HepG2 (cell line): ENCODE results near the gene SAPCD1. TPM values are rescaled to one million over a fixed set of nuclear protein-coding genes. Genes with fewer than 3 reads are reported as not detected.
A peak's percentile ranks its signal among the peaks of the same experiment; 100 is the strongest.

Experiments
- ADNP ChIP-seq: sonication (generic); formaldehyde crosslinking; IDR thresholded peaks from 2 replicates; pipeline ENCODE4 v1.4.0; 2020; ENCODE audit warnings: missing genetic modification reagents
- BRCA1 ChIP-seq: sonication (generic); formaldehyde crosslinking; IDR thresholded peaks from 2 replicates; pipeline ENCODE4 v1.4.0; 2020; ENCODE audit warnings: missing genetic modification reagents
- CBX1 ChIP-seq: IDR thresholded peaks from one replicate; pipeline ENCODE4 v1.6.1; 2016; ENCODE audit warnings: antibody characterized with exemption, low read depth
- FOXA1 ChIP-seq, 2 experiments: fragments of 450-650 bp in 1 of 2; sonication (generic) in 1 of 2; formaldehyde crosslinking in 1 of 2; IDR thresholded peaks; 2 replicates each; pipeline versions ENCODE4 v1.4.0 to v1.6.1; 2016 to 2020; ENCODE audit warnings: missing genetic modification reagents in 1 of 2
- FOXC1 ChIP-seq: sonication (generic); formaldehyde crosslinking; IDR thresholded peaks from 2 replicates; pipeline ENCODE4 v1.8.0; 2022; ENCODE audit warnings: mild to moderate bottlenecking, missing genetic modification reagents, borderline replicate concordance
- HNRNPL ChIP-seq: fragments of 200-400 bp; formaldehyde crosslinking; IDR thresholded peaks from 2 replicates; pipeline ENCODE4 v1.6.1; 2017; ENCODE audit warnings: mild to moderate bottlenecking, low read depth, low read length
- JUN ChIP-seq: sonication (generic); formaldehyde crosslinking; IDR thresholded peaks from 2 replicates; pipeline ENCODE4 v1.4.0; 2020; ENCODE audit warnings: mild to moderate bottlenecking, missing genetic modification reagents
- NR2F6 ChIP-seq, 2 experiments: IDR thresholded peaks; 2 replicates each; pipeline ENCODE4 v1.6.1; 2016; ENCODE audit warnings: antibody characterized with exemption in 1 of 2, mild to moderate bottlenecking in 1 of 2
- PAX8 ChIP-seq: sonication (generic); formaldehyde crosslinking; IDR thresholded peaks from 2 replicates; pipeline ENCODE4 v1.8.0; 2022; ENCODE audit warnings: mild to moderate bottlenecking, missing genetic modification reagents, borderline replicate concordance
- PHF8 ChIP-seq: sonication (generic); formaldehyde crosslinking; IDR thresholded peaks from 2 replicates; pipeline ENCODE4 v1.5.0; 2020; ENCODE audit warnings: missing genetic modification reagents
- THYN1 ChIP-seq: sonication (generic); formaldehyde crosslinking; IDR thresholded peaks from 2 replicates; pipeline ENCODE4 v1.8.1; 2023; ENCODE audit warnings: low read depth, mild to moderate bottlenecking, moderate library complexity, missing genetic modification reagents, borderline replicate concordance
- ZKSCAN5 ChIP-seq: sonication (generic); formaldehyde crosslinking; IDR thresholded peaks from 2 replicates; pipeline ENCODE4 v1.5.1; 2020; ENCODE audit warnings: mild to moderate bottlenecking, missing genetic modification reagents
- ZMYM3 ChIP-seq: sonication (generic); formaldehyde crosslinking; IDR thresholded peaks from 2 replicates; pipeline ENCODE4 v1.5.1; 2020; ENCODE audit warnings: mild to moderate bottlenecking, missing genetic modification reagents
- ZNF749 ChIP-seq: sonication (generic); formaldehyde crosslinking; IDR thresholded peaks from 2 replicates; pipeline ENCODE4 v1.8.0; 2022; ENCODE audit warnings: mild to moderate bottlenecking, missing genetic modification reagents, moderate library complexity, borderline replicate concordance
- ZSCAN9 ChIP-seq: IDR thresholded peaks from 2 replicates; pipeline ENCODE4 v1.6.1; 2016; ENCODE audit warnings: borderline replicate concordance
- polyA plus RNA-seq, 8 experiments: library from polyadenylated mRNA; depleted of rRNA in 3 of 8; stranded (reverse) in 7 of 8; unstranded in 1 of 8; fragments of >200 nt; fragmentation: Illumina TruSeq in 4 of 8; extraction: Trizol in 4 of 8; gene quantifications; 2 replicates each; pipeline versions ENCODE4 v1.2.1 to v1.2.3, GENCODE V29; 2011 to 2016; ENCODE audit warnings: low read depth in 4 of 8, missing spikeins in 1 of 8, mixed read lengths in 1 of 8; ENCODE audit not compliant: insufficient read depth in 1 of 8
- total RNA-seq, 5 experiments: library from RNA; depleted of rRNA; stranded (reverse); fragments of >200 nt; fragmentation: Illumina TruSeq; extraction: Trizol; gene quantifications; 2 replicates each; pipeline ENCODE4 v1.2.3, GENCODE V29; 2016; ENCODE audit warnings: low read depth in 1 of 5
- TF ChIP-seq, protein P1 (sequence below): sonication (generic); formaldehyde crosslinking; IDR thresholded peaks from 2 replicates; pipeline ENCODE4 v1.4.0; 2020; ENCODE audit warnings: low read depth, mild to moderate bottlenecking, missing genetic modification reagents
- TF ChIP-seq, protein P2 (sequence below): sonication (generic); formaldehyde crosslinking; IDR thresholded peaks from 2 replicates; pipeline ENCODE4 v1.8.1; 2023; ENCODE audit warnings: missing genetic modification reagents, mild to moderate bottlenecking, borderline replicate concordance
- TF ChIP-seq, protein P3 (sequence below): sonication (generic); formaldehyde crosslinking; IDR thresholded peaks from 2 replicates; pipeline ENCODE4 v1.4.0; 2020; ENCODE audit warnings: missing genetic modification reagents
- TF ChIP-seq, protein P4 (sequence below): sonication (generic); formaldehyde crosslinking; IDR thresholded peaks from 2 replicates; pipeline ENCODE4 v1.5.1; 2020; ENCODE audit warnings: mild to moderate bottlenecking, missing genetic modification reagents, borderline replicate concordance

SAPCD1 gene
- total and polyA plus RNA-seq, 2 of the 13 experiments (the other 11 are each of a cell fraction or from before 2014, with no cell fraction given), result 2.5 to 3.9 TPM

DNA sequence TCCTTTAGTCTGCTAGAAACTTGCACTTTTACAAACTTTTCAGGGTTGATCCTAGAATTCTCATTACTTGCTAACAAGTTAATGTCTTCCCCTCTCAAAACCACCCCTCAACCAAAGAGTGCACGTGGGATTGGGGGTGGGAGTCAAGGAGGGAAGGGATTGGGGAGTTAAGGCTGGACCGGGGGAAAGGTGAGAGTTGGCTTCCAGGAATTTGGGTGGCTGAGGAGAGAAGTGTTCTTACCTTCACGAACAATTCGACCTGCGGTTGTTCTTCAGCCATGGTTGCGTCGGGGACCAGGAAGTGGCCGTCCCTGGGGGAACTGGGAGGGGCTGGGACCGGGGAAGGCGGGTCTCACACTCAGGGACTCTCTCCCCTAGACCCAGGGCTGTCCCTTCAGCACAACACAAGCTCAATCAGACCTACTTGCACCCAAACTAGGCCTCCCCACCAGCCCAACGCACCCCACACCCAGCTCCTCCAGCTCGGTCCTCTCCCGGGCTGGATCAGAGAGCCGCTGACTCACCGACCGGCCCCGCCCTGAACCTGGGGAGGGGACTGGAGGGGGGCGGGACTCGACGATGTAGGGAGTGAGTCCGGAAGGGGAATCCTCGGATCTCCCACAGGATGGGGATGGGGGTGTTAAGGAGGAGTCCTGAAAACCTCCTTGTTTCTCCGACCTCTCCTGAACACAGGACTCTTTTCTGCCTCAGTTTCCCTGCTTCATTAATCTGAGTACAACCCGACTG lies 26.3 kb upstream of the SAPCD1 start, which contains the start of gene CLIC1 (continued):
- TF ChIP-seq, protein P1, sequence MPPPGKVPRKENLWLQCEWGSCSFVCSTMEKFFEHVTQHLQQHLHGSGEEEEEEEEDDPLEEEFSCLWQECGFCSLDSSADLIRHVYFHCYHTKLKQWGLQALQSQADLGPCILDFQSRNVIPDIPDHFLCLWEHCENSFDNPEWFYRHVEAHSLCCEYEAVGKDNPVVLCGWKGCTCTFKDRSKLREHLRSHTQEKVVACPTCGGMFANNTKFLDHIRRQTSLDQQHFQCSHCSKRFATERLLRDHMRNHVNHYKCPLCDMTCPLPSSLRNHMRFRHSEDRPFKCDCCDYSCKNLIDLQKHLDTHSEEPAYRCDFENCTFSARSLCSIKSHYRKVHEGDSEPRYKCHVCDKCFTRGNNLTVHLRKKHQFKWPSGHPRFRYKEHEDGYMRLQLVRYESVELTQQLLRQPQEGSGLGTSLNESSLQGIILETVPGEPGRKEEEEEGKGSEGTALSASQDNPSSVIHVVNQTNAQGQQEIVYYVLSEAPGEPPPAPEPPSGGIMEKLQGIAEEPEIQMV (CRISPR knock-in tag), result 0 out of 2 replicates have a peak, but pooled peaks have one; percentile 21
- TF ChIP-seq ZMYM3 (CRISPR knock-in tag), result peak; percentile 11; the same call in 1 of the 2 replicates
- TF ChIP-seq, protein P2, sequence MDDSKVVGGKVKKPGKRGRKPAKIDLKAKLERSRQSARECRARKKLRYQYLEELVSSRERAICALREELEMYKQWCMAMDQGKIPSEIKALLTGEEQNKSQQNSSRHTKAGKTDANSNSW (CRISPR knock-in tag), result no peak
- TF ChIP-seq, protein P3, sequence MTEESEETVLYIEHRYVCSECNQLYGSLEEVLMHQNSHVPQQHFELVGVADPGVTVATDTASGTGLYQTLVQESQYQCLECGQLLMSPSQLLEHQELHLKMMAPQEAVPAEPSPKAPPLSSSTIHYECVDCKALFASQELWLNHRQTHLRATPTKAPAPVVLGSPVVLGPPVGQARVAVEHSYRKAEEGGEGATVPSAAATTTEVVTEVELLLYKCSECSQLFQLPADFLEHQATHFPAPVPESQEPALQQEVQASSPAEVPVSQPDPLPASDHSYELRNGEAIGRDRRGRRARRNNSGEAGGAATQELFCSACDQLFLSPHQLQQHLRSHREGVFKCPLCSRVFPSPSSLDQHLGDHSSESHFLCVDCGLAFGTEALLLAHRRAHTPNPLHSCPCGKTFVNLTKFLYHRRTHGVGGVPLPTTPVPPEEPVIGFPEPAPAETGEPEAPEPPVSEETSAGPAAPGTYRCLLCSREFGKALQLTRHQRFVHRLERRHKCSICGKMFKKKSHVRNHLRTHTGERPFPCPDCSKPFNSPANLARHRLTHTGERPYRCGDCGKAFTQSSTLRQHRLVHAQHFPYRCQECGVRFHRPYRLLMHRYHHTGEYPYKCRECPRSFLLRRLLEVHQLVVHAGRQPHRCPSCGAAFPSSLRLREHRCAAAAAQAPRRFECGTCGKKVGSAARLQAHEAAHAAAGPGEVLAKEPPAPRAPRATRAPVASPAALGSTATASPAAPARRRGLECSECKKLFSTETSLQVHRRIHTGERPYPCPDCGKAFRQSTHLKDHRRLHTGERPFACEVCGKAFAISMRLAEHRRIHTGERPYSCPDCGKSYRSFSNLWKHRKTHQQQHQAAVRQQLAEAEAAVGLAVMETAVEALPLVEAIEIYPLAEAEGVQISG, result peak; percentile 60
- no peak for TF ChIP-seq FOXA1 (IDR thresholded peaks at IDR 0.05)
- peak; percentile 21; the same call in 1 of the 2 replicates for TF ChIP-seq FOXA1 (CRISPR knock-in tag; IDR thresholded peaks at IDR 0.05)
- no peak for TF ChIP-seq PAX8
- no peak; the same call in 1 of the 2 replicates for TF ChIP-seq ZKSCAN5
- TF ChIP-seq PHF8 (CRISPR knock-in tag), result peak; percentile 73
- TF ChIP-seq, protein P4, sequence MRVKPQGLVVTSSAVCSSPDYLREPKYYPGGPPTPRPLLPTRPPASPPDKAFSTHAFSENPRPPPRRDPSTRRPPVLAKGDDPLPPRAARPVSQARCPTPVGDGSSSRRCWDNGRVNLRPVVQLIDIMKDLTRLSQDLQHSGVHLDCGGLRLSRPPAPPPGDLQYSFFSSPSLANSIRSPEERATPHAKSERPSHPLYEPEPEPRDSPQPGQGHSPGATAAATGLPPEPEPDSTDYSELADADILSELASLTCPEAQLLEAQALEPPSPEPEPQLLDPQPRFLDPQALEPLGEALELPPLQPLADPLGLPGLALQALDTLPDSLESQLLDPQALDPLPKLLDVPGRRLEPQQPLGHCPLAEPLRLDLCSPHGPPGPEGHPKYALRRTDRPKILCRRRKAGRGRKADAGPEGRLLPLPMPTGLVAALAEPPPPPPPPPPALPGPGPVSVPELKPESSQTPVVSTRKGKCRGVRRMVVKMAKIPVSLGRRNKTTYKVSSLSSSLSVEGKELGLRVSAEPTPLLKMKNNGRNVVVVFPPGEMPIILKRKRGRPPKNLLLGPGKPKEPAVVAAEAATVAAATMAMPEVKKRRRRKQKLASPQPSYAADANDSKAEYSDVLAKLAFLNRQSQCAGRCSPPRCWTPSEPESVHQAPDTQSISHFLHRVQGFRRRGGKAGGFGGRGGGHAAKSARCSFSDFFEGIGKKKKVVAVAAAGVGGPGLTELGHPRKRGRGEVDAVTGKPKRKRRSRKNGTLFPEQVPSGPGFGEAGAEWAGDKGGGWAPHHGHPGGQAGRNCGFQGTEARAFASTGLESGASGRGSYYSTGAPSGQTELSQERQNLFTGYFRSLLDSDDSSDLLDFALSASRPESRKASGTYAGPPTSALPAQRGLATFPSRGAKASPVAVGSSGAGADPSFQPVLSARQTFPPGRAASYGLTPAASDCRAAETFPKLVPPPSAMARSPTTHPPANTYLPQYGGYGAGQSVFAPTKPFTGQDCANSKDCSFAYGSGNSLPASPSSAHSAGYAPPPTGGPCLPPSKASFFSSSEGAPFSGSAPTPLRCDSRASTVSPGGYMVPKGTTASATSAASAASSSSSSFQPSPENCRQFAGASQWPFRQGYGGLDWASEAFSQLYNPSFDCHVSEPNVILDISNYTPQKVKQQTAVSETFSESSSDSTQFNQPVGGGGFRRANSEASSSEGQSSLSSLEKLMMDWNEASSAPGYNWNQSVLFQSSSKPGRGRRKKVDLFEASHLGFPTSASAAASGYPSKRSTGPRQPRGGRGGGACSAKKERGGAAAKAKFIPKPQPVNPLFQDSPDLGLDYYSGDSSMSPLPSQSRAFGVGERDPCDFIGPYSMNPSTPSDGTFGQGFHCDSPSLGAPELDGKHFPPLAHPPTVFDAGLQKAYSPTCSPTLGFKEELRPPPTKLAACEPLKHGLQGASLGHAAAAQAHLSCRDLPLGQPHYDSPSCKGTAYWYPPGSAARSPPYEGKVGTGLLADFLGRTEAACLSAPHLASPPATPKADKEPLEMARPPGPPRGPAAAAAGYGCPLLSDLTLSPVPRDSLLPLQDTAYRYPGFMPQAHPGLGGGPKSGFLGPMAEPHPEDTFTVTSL (CRISPR knock-in tag), result 0 out of 2 replicates have a peak, but pooled peaks have one; percentile 21
- TF ChIP-seq ADNP (CRISPR knock-in tag), result no peak
- TF ChIP-seq FOXC1 (CRISPR knock-in tag), result peak; percentile 93
- 0 out of 2 replicates have a peak, but pooled peaks have one; percentile 59 for TF ChIP-seq ZNF749
- TF ChIP-seq ZSCAN9 (CRISPR knock-in tag), result peak; percentile 92
- peak; percentile 58; the same call in 1 of the 2 replicates for TF ChIP-seq HNRNPL
- TF ChIP-seq JUN, result peak; percentile 85
- TF ChIP-seq BRCA1 (CRISPR knock-in tag), result no peak; the same call in 1 of the 2 replicates
- TF ChIP-seq CBX1, result peak; percentile 46
- TF ChIP-seq NR2F6 (IDR thresholded peaks at IDR 0.05), result no peak; the same call in 1 of the 2 replicates
- 0 out of 2 replicates have a peak, but pooled peaks have one; percentile 28 for TF ChIP-seq NR2F6 (CRISPR knock-in tag; IDR thresholded peaks at IDR 0.05)
- TF ChIP-seq THYN1 (CRISPR knock-in tag), result no peak
